Esophagus squamous epithelium (tissue), 4 donors: Measurements from ENCODE around the gene SIDT2.

ENCODE experiments used
- CTCF ChIP-seq, 6 experiments: fragments of 450-650 bp in 4 of 6; fragments of 200-600 bp in 2 of 6; sonication (generic) in 2 of 6; IDR thresholded peaks; one replicate each; pipeline ENCODE4 v1.5.1; 2016 to 2019; ENCODE audit warnings: antibody characterized with exemption in 6 of 6, mild to moderate bottlenecking in 4 of 6, moderate library complexity in 4 of 6
- POLR2A ChIP-seq, 4 donors: fragments of 450-650 bp; IDR thresholded peaks; one replicate each; pipeline ENCODE4 v1.6.1; 2017; ENCODE audit warnings: antibody characterized with exemption in 4 of 4, mild to moderate bottlenecking in 4 of 4, moderate library complexity in 3 of 4

- TF ChIP-seq CTCF (IDR thresholded peaks at IDR 0.05) (no peak), POLR2A (IDR thresholded peaks at IDR 0.05) (no peak)
These were observed 15.7 kb downstream of the SIDT2 start for GRCh38 chr11:117194267-117194666.
